ENCODE results near the gene VANGL2.

DNA sequence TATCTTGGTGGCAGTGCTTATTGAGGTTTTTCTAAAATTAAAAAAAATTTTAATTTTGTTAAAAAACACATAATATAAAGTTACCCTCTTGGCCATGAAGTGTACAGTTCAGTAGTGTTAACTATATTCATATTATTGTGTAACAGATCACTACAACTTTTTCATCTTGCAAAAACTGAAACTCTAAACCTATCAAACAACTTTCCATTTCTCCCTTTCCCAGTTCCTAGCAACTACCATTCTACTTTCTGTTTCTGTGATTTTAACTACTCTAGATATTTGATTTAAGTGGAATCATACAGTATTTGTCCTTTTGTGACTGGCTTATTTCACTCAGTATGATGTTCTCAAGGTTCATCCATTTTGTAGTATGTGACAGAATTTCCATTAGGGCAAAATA, 67.2 kb downstream of the VANGL2 start:
- no peak for TF ChIP-seq POLR2A (IDR thresholded peaks at IDR 0.05)
- TF ChIP-seq CTCF (IDR thresholded peaks at IDR 0.05), result no peak
- TF ChIP-seq POLR2AphosphoS5 (IDR thresholded peaks at IDR 0.05), result no peak
- no peak for TF ChIP-seq EP300 (IDR thresholded peaks at IDR 0.05)
